DLD1 (cell line): Measurements from ENCODE around the gene UNC5B.

ENCODE experiments used
- in situ Hi-C: cut with HindIII; loops from 2 replicates; pipeline ENCODE4 v1.10.0; 2017; ENCODE audit warnings: low sequenced_read_pairs

Gene UNC5B

DNA sequence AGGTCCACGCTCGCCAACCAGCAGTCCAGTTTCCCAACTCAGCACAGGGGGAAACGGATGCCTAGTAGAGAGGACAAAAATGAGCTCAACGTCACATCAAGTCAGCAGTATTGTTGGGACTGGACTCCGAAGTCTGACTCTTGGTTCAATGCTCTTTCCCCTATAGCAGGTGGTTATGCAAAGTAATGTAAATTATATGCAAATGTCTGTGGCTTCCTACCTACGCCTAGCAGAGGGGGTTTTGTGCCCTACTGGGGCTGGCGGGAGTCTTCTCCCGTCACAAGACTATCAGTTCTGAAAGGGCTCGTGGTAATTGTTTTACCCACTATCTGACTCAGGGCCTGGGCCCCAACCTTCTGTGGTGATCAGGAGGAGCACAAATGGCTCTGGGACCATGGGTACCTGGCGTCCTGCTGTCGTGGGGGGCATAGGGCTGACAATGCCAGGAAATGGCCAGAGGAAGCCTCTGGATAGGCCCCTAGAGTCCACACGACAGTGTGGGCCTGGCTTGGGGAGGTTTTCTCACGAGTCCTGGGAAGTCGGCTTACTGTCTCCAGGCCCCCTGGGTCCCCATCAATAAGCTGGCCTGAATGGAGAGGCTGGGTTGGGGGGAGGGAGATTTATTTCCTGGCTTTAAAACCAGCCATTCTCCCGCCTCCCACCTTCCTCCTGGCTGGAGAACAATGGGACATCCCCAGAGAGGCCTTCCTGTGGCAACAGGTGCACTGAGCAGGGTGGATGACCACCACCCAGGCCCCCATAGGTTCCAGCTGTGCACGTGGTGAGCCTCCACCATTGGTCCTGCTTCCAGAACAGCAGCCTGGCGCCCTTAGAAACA is 41.8 kb downstream of the UNC5B start:
- in situ Hi-C loops = no loop called here

DNA sequence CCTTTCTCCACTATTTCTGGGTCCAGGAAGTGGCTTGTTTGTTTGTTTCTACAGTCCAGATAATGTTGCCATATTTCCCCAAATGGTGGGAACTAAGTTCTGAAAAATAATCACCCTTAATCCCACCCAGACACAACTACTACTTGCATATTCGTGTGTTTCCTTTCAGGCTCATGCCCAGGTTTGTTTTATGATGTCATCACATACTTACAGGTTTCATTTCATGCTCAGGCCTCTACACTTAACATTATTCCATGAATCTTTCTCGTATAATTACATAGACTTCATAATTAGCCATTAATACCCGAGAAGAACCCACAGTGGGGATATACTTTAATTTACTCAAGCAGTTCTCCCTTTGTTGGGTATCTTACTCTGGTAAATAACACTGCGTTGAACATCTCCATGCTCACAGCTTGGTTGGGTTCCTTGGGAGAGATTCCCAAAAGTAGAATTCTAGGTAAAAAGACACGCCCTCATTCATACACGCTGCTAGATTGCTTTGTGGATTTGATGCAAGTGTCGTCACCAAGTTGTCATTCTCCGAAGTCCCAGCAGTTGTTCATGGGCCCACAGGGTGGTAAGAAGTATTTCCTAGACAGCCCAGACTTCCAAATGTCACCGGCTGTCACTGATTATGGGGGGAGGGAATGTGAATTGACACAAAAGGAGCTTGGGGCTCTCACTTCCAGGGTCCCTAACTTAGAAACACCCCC is 42.6 kb downstream of the UNC5B start:
- in situ Hi-C loops = no loop called here

DNA sequence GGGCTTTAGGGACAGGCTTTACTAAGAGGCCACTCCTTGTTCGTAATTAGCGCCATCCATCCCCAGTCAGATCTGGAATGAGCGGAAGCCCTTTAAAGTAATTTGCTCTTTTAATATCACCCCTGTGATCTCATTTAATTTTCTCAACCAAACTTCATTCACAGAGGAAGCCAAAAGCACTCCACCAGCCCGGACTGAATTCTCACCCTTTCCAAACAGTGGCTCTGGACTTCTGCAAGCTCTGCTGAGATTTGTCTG is 43.1 kb downstream of the UNC5B start:
- in situ Hi-C loops = no loop called here

DNA sequence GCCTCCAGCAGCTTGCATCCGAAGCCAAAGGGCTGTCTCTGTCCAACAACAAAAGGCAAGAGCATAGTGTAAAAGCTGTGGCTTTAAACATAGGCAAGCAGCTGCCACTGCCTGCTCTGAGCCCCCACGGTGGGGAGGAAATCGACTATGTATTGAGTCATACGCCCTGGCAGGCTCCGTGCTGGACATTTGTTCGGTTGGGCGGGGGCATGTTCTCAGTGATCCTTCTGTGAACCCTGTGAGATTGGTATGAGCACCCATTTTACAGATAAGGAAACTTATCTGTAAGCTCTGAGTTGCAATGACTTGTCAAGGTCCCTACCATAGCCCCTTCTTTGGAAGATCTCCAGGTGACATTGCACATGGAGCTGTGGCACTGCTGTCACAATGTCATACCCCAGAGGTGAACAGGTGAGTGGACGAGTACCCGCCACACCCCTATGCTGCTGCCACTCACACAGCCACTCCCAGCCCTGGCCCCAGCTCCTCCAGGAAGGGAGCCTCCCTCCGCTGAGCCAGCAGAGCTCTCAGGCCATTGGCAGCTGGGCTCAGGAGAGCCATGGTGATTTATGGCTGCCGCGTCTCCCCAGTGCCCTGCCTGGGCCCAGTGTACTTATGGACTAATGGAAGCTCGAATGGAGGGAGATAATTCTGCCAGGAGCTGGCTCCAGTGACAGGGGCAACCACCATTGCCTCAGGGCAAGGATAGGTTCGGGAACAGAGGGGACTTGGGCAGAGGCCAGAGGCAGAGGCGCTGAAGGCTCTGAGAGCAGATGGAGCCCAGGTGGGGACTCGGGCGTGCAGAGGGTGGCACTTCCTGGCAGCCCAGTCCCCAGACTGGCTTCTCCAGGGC is 43.7 kb downstream of the UNC5B start:
- in situ Hi-C loops = no loop called here

DNA sequence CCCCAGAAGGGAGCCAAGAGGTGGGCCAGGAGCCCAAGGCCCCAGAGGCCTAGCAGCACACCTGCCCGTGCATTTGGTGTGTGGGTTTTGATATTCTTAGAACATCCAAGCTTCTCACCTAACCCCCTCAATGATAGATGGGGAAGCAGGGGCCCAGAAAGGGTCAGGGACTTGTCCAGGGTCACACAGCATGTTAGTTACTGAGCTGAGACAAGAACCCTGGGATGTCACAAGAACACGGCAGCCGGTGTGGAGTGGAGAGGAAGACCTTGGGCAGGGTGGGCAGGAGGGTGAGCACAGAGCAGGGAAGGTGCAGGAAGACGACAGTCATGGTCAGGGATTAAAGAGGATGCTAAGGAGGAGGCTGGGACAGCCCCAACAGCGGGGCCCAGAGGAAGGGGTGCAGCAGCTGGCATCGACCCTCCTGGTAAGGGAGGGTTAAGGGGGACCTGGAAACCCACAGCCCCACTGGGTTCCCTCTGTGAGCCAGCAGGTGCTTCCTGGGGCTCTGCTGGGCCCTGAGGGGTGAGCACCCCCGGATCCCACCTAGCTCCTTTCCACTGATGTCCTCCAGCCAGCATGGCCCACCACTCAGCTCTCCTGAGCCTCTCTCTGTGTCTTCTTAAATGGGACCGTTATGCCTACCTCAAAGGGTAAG is 44.4 kb downstream of the UNC5B start:
- in situ Hi-C loops = no loop called here

DNA sequence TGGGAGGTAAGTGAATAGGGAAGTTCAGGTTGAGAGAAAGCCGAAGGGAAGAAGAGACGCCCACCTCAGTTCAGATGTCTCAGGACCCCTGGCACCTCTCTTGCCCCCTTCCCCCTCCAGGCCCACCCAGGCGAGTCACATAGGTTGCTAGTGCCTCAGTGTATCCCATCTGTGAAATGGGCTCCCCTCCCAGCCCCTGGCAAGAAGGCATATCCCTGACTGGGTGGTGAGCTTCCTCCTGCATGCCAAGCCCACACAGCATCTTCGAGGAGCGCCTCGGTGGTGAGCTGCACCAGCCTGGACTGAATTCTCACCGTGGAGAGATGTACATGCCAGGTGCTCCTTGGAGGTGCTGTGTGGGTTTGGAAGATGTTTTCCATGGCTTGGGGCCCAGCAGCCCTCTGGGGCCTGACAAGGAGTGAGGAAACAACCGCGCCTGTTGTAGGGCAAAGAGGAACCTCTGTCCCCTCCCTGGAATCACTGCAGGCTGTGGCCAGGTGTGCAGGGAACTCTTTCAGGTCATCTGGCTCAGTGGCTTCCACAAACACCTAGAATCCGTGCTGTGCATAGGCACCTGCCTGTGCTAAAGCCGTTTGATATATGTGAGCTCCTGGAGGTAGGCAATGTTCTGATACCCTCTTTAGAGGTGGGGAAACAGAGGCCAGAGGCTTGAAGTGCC is 45.1 kb downstream of the UNC5B start:
- in situ Hi-C loops = no loop called here

DNA sequence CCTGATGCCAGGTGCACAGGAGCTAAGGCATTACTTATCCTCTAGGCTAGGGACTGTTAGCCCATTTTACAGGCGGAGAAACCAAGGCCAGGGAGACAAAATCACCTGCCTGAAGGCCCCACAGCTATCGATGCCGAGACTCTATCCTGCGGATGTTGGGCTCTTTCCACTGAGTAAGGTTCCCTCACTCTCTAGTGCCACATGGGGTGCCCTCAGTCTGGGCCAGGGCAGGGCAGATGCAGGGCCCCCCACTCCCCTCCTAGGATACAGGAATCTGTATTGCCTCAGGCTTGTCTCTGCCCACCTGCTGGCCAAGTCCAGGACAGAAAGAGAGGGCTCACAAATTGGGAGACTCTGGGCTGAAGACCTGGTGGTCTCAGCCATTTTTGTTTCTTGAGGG is 45.7 kb downstream of the UNC5B start:
- in situ Hi-C loops = no loop called here

DNA sequence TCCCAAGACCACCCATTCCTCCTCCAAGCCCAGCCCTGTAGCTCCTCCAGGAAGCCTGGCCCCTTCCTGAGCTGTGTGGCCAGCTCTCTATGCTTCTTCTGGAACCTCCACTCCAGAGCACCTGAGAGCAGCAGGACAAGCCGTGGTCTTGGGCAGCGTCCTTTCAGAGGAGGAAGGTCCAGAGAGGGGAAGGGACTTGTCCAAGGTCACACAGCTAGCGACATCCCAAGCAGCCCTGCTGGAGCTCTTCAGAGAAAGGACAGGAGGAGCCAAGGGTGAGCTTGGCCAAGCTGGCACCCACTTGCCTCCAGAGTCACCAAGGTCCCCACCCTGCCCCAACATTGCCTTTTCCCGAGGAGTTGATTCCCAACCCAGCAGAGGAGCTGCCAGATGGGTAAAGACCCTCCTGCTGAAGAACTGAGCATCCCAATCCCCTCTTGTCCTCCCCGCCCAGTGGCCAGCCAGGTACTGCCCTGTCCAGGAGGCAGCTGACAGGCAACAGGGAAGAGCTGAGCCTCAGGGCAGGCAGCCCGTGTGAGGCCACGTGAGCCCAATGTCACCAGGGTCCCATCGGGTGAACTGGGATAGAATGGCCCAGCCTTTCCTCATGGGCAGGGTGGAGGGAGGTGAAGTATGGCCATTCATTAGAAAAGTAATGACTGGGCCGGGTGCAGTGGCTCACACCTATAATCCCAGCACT is 46.2 kb downstream of the UNC5B start:
- in situ Hi-C loops = no loop called here

DNA sequence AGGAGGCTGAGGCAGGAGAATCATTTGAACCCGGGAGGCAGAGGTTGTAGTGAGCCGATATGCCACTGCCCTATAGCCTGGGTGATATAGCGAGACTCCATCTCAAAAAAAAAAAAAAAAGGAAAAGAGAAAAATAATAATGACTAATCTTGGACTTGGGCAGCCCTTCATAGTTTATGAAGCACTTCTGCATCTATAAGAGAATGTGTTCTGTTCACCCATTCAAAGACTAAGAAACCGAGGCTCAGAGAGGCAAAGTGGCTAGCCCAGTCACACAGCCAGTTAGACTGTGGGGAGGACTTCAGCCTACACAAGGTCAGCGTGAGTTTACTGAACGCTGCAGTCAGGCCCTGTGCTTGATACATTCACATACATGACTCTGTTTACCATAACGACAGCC is 46.9 kb downstream of the UNC5B start:
- in situ Hi-C loops = no loop called here

DNA sequence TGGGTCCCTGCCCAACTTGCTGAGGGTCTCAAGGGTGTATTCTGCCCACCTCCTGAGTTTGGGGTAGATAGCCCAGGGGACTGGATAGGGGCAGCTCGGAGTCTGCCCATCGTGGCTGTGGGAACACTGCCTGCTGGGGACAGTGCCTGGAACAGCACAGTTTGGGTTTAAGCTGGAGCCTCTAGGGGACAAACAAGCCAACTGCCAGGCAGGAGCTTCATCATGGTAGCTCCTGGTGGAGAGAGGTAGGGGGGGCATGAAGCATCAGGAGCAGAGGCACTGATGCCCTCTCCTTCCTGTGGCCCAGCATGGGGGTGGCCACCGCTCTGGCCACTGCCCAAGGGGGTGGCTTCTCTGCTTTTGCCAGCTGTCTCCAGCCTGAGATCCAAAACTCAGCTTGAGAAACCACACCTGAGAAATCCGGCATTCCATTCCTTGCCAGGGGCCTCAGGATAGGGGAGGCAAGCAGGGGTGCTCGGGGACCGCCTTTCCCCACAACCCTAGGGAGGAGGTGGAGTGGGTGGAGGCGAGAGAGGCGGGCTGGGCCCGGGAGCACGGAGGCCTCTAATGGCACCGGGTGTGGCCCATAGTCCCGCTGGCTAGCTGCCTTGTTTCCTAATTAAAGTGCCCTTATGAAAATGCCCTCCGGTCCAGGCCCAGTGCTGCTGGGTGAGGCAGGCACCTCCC is 47.6 kb downstream of the UNC5B start:
- in situ Hi-C loops = no loop called here

DNA sequence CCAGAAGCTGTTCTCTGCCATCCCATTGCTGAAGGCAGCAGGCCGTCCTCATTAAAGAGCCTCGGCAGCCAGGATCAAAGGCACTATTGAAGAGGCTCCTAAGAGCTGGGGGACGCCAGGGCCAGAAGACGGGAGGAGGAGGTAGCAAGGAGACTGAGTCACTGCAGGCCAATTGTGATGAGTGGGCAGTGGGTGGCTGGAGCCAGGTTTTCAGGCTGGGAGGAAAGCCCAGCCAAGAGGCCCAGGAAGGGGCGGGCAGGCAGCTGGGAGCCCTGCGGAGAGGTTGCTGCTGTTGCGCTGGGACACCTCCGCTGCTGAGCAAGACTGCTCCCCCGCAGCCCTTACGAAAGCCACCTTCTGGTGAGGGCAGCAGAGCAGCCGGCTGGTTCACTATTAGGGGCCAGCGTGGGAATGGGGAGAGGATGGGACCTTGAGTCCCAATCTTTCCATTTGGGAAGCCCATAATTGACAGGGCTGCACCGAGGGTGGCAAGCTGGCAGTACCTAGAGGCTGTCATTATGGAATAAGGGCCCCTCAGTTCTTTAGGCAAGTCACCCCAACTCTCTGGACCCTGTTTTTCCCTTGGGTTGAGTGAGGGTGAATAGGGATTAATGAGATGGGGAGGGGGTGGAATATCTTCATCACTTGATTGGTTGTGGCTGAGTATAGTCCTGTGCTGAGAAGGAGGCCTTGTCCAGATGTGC is 48.4 kb downstream of the UNC5B start:
- in situ Hi-C loops = no loop called here

DNA sequence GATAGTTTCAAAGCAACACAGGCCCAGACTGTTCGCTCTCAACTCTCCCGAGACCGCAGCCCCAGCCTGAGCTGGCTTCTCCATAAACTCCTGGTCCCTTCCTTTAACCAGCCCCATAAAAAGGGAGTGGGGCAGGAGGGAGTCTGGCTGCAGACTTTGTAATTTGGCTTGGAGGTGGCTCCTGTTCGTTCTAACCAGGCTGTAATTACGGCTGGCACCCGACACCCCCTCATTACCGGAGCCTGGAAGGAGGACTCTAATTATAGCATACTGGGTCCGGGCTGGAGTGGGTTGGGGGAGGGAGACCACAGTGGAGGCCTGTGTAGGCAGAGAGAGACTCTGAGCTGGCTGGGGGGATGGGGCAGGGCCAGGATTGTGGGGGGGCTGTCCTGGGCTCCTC is 49.7 kb downstream of the UNC5B start:
- in situ Hi-C loops = no loop called here

DNA sequence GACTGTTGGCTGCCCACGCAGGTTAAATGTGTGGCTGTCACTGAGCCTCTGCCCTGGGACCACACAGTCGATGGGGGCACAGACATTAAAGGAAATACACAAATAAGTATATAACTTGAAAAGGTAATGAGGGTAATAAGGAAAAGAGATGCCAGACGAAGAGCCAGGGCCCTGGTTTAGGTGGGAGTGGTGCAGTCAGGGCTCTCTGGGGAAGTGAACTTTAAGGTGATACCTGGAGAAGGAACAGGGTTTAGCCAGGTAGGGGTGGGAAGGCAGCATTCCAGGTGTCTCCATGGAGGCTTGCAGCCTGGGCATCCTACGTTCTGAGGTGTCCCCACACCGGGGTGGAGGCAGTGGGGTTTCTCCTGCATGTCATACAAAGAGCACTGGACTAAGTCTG is 50.4 kb downstream of the UNC5B start:
- in situ Hi-C loops = no loop called here

DNA sequence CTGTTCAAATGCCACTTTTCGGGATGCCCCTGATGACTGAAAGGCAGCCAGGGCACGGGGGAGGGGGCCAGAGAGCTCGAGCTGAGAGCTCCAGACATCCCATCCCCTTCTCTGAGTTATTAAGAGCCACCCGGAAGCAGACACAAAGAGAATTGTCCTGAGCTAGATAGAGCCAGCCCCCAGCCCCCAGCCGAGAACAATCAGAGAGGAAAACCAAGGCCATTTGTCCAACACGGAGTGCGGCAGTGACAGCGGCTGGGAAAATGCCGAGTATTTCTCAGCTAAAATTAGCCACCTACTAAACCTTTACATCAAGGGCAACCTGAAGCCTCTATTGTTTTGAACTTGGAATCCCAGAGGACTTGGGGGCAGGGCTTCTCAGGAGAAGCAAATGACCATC is 51.0 kb downstream of the UNC5B start:
- in situ Hi-C loops = no loop called here

DNA sequence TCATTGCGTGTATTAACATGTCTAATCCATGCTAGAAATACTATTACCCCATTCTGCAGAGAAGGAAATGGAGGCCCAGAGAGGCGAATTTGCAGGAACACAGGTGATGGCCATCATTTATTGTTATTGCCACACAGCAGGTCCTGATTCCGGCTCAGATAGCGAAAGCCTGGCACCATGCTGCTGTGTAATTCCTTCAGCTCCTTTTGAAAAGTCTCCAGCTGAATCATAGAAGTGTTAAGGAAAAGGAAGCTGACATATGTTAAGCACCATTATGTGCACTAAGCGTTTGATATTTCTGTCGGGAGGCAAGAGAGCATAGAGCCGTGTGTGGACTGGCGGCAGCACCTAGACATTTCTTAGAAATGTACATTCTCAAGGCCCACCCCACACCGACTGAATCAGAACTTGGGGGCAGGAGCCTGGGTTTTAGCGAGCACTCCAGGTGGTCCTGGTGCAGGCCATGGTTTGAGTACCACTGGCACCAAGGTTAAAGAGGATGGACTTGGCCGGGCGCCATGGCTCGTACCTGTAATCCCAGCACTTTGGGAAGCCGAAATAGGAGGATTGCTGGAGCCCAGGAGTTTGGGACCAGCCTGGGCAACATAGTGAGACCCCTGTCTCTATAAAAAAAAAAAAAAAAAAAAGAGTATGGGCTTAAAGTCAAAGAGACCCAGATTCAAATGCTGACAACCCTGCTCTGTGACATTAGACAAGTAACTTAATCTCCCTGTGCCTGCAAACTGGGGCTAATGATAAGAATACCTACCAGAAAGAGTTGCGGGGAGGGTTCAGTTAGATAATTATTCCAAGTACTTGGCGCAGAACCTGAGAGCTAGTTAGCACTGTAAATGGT is 52.2 kb downstream of the UNC5B start:
- in situ Hi-C loops = no loop called here

DNA sequence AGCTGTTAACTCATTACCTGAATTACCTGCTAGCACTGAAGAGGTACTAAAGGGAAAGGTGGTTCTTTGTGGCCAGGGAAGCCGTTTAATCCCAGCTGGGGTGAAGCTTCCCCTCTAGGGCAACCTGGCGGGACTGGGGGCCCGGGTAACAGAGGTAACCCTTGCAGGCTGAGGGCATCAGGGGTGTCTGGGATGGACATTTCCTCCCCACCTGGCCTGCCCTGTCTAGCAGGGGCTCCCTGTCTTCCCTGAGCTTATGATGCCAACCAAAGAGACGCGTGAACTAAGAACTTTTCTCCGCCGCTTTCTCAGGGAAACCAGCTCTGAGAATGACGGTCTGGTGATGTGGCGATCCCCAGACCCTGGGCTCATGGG is 52.8 kb downstream of the UNC5B start:
- in situ Hi-C loops = no loop called here

DNA sequence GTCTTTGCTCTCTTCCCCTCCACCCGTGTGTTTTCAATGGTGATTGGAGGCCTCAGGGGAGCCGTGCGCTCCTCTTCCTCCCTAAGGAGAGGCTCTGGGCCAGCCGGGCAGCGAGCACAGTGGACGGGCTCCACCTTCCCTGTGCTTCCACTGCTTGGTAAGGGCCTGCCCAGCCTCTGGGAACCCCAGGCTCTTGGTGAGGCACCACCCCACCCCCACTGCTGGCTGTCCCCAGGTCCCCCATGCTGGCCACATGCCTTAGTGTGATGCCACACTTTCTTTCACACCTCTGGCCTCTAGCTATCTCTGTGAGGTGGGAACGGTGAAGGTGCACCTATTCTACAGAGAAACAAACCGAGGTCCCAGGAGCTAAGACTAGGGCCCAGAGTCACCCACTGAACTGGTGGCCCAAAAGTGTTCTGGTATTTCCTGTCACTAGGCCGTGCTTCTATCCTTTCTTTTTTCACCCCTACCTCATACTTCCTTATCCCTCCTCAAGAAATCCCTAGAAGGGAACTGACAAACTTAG is 53.3 kb downstream of the UNC5B start:
- in situ Hi-C loops = no loop called here
